ENCODE measurements around the gene BCAS4.
"Not testable (repeated sequence)": the region's sequence is repeated elsewhere in the genome, so short reads cannot be mapped to it uniquely, and the experiment has no call there.

The BCAS4 gene

DNA sequence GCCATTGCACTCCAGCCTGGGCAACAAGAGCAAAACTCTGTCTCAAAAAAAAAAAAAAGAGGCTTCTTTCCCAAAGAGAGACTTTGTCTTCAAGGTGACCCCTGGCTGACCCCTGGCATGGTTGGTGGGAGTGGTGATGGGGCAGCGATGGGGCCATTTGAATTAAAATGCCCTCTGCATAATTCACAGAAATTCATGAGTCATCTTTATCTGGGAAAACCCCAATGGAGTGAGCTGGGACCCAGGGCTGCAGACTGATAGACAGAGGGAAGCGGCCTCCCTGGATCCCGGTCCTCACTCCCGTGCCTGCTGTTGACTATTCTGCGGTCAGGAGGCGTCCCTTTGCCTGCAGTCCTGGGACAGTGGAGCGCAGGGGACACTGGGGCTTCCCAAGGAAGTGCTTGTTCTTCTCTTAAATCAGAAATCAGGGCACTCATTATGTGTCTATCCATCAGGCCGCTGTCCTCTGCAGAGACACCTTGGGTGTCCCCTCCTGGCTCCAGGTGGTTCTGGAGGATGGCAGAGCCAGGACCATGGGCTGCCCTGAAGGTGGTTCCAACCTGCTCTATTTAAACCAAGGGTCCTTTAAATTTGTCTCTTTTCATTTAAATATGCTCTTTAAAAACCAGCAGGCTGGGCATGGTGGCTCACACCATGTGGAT, 23.3 kb upstream of the BCAS4 start:
- not testable (repeated sequence) for DNase-seq (ENCODE audit: low read depth in 1 of 2, low spot score in 1 of 2)

DNA sequence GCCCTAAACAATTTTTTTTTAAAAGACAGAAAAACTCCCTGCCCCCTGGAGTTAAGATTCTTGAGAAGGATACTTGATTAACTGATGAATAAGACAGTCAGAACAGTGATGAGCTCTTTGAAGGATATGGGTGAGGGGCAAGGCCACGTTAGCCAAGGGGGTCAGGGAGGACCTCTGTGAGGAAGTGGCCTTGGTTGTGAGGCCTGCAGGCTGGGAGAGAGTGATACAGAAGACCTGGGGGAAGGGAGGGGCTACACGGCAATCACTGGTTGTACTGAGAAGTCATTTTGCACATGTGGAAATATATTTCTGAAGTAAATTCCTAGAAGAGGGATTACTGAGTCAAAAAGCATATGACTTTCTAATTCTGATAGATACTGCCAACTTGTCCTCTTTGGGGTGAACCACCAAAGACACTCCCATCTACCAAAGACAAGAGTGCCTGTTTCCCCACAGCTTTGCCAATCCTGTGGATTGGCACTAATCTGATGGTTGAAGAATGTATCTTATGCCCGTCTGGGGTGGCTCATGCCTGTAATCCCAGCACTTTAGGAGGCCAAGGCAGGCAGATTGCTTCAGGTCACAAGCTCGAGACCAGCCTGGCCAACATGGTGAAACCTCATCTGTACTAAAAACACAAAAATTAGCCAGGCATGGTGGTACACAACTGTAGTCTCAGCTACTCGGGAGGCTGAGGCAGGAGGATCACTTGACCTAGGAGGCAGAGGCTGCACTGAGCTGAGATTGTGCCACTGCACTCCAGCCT, 22.3 kb upstream of the BCAS4 start:
- DNase-seq (ENCODE audit: low read depth in 1 of 2, low spot score in 1 of 2) = no peak

DNA sequence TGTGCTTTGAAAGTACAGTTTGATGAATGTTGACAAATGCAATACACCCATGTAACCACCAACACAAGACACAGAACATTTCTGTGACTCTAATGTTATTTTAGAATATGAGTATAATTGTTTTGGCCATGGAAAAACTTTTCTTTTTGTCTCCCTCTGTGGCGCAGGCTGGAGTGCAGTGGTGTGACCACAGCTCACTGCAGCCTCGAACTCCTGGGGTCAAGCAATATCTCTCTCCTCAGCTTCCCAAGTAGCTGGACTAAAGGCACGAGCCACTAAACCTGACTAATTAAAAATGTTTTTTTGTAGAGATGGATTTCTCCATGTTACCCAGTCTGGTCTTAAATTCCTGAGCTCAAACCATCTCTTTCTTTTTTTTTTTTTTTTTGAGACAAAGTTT, 20.3 kb upstream of the BCAS4 start:
- no peak for DNase-seq (ENCODE audit: low read depth in 1 of 2, low spot score in 1 of 2)

DNA sequence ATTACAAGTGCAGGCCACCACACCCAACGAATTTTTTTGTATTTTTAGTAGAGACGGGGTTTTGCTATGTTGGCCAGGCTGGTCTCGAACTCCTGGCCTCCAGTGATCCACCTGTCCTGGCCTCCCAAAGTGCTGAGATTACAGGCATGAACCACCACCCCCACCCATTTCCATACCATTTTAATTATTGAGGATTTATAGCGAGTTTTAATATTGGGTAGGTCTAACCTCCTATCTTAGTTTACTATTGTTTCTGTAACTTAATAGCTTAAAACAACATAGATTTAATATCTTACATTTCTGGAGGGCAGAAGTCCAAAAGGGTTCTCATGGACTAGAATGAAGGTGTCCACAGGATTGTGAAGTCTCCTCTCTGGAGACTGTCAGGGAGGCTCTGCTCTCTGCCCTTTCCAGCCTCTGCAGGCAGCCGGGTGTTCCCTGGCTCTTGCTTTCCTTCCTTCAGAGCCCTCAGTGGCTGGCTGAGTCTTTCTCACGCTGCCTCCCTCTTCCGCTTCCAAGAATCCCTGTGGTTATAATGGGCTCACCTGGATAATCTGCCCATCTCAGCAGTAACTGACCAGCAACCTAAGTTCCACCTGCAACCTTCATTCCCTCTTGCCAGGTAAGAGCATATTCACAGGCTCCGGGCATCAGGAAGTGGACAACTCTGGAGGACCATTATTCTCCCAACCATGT, 18.6 kb upstream of the BCAS4 start:
- no peak for DNase-seq (ENCODE audit: low read depth in 1 of 2, low spot score in 1 of 2)

DNA sequence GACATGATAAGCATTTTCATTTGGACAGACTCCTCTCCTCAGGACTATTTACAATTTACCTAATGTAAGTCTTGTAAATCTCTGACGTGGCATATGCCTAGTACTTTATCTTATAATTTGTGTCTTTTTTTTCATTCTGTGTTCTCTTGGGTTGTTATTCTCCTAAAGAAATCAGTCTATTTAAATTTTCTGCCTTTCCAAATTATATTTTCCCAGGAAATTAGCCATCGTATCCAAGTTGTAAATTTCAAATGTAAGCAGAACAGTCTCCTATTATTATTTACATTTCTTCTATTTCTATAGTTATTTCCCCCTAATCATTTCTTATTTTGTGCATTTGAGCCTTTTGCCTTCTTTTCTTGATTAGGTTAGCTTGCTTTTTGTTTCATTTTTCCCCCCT, 17.5 kb upstream of the BCAS4 start:
- no peak for DNase-seq (ENCODE audit: low read depth in 1 of 2, low spot score in 1 of 2)

DNA sequence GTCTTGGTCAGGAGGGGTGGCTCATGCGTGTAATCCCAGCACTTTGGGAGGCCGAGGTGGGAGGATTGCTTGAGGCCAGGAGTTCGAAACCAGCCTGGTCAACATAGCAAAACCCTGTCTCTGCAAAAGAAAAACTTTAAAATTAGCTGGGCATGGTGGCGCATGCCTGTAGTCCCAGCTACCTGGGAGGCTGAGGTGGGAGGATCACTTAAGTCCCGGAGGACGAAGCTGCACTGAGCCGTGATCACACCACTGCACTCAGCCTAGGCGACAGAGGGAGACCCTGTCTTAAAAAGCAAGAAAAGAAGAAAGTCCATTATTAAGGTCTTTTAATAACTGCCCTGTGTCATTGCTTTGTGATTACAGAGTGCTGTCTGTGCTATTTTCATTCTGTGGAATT, 15.9 kb upstream of the BCAS4 start:
- DNase-seq (ENCODE audit: low read depth in 1 of 2, low spot score in 1 of 2) = not testable (repeated sequence)

DNA sequence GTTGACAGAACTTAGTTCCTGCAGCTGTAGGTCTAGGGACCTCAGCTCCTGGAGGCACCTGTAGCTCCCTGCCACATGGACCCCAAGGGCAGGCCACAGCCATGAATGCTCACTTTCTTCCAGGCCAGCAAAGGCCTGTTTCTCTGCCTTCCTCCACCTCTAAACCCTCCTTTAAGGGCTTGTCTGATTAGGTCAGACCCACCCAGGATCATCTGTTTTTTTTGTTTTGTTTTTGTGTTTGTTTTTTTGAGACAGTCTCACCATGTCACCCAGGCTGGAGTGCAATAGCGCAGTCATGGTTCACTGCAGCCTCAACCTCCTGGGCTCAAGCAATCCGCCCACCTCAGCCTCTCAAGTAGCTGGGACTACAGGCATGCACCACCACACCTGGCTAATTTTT, 11.5 kb upstream of the BCAS4 start:
- no peak for DNase-seq (ENCODE audit: low read depth in 1 of 2, low spot score in 1 of 2)

DNA sequence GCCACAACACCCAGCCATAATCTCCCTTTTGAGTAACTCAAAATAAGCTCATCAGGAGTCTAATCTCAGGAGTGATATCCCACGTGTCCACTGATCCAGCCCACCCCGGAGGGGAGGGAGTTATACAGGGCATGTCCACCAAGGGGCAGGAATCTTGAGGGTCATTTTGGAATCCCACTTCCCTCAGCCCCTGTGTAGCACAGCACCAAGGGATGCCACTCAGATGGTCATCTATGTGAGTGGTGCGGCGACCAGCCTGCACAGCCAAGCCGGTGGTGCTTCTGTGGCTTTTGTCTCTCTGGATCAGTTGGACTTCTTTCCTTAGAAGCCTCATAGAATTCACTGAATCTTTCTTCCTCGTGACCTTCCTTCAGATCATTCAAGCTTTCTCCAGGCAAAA, 11.0 kb upstream of the BCAS4 start:
- no peak for DNase-seq (ENCODE audit: low read depth in 1 of 2, low spot score in 1 of 2)

DNA sequence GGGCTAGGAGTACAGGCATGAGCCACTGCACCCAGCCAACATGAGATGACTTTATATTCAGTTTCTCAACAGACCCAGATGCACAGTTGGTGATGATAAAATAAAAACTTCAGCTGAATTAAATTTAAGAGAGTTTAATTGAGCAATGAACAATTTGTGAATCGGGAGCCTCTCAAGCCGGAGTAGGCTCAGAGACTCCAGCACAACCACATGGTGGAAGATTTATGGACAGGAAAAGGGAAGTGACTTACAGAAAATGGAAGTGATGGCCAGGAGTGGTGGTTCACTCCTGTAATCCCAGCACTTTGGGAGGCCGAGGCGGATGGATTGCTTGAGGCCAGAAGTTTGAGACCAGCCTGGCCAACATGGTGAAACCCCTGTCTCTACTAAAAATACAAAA, 10.4 kb upstream of the BCAS4 start:
- no peak for DNase-seq (ENCODE audit: low read depth in 1 of 2, low spot score in 1 of 2)

DNA sequence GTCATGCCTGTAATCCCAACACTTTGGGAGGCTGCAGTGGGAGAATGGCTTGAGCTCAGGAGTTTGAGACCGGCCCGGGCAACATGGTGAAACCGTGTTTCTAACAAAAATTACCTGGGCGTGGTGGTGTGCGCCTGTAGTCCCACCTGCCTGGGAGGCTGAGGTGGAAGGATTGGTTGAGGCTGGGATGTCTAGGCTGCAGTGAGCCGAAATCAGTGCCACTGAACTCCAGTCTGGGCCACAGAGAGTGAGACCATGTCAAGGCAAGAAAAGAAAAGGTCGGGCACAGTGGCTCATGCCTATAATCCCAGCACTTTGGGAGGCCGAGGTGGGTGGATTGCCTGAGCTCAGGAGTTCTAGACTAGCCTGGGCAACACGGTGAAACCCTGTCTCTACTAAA, 8.2 kb upstream of the BCAS4 start:
- no peak for DNase-seq (ENCODE audit: low read depth in 1 of 2, low spot score in 1 of 2)

DNA sequence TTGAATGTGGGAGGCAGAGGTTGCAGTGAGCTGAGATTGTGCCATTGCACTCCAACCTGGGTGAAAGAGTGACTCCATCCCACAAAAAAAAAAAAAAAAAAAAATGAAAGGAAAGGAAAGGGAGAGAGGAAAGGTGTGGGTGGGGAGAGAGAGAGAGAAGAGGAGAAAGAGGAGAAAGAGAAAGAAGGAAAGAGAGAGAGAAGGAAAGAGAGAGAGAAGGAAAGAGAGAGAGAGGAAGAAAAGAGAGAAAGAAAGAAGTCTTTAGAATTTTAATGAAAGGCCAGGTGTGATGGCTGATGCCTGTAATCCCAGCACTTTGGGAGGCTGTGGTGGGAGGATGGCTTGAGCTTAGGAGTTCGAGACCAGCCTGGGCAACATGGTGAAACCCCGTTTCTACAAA, 7.7 kb upstream of the BCAS4 start:
- no peak for DNase-seq (ENCODE audit: low read depth in 1 of 2, low spot score in 1 of 2)

DNA sequence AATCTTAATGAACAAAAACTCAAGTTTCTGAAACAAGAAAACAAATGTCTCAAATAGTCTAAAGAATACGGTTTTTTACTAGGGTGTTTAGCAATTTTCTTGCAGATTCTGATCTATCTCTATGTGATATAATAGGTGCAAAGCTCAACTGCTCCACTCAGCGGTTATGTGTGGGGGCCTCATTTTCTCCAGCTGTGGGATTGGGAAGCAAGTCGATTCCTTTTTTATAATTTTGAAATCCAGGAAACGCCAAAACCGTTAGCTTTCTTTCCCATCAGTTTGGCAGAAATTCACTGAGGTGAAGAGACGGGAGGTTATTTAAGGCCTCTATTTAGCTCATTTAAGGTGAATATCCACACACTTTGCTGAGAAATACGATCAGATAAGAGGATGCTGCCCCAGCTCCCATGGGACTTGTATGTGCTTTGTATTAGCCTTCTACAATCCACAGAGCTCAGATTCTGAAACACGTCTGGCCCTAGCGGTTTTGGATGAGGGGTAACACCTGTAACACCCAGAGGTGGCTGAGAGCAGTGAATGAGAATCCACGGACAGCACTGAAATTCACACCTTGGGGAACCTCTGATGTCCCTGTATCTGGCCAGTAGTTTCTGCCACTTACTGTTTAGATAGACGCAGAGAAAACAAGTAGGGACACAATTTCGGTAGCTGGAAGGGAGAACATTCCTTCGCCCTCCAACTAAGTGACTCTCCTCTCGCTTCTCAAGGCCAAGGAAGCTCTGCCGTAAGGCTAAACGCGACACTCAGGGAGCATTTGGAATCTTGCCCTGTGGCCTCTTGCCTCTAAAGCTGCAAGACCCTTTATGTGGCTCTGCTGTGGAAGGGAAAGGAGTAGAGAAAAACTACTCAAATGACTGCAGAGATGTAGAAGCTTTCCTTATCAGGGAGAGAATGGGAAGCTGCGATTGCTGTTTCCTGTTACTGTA, 6.5 kb upstream of the BCAS4 start:
- DNase-seq (ENCODE audit: low read depth in 1 of 2, low spot score in 1 of 2) = no peak

DNA sequence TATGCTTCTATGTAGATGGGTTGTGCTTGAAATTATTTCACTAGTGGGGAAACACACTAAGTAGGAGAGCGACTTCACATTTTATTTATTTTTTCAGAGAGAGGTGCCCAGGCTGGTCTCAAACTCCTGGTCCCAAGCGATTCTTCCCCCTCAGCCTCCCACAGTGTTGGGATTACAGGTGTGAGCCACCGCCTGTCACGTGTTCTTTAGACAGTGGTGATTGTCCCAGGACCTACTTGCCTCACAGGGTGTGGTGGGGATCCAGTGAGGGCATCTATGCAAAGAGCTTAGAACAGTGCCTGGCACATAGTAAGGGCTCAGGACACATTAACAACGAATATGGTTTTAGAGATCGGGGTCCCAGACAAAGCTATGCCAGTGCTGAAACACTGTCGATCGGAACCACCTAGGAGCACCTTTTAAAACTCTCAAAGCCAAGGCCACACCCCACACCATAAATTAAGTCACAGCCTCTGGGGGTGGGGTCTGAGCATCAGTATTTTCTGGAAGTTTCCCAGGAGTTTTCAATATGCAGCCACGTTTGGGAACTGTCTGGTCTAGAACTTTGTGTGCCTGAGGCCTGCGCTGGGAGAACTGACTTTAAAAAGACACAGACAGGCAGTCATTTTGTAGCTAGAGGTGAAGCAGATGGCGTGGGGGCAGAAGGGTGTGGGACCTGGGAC, 4.8 kb upstream of the BCAS4 start:
- DNase-seq (ENCODE audit: low read depth in 1 of 2, low spot score in 1 of 2) = no peak

DNA sequence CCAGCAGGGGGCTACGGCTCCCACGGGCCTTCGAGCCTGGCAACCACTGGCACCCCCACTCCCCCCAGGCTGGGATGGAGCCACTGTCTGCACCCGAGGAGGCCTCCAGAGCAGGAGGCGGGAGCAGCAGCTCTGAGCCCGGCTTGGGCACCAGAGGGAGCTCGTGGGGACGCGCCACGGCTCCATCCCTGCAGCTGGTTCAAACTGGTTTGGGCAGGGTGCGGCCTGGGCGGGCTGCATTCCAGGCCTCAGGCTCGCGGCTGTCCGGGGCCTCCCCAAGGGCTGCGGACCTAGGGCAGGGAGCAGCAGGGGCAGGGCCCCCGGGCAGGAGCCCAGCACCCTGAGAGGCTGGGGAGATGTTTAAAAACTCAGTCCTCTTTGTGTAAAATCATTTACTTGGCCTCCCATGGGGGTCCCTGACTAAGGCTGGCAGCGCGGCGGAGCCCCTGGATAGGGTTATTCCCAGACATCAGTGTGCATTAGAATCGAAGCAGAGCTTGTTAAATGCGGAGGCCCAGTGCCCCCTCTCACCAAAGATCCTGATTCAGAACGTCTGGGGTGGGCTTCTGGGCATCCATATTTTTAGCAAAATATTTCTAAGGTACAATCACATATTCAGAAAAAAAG, 4.1 kb upstream of the BCAS4 start:
- DNase-seq (ENCODE audit: low read depth in 1 of 2, low spot score in 1 of 2) = peak; percentile 62 to 67

DNA sequence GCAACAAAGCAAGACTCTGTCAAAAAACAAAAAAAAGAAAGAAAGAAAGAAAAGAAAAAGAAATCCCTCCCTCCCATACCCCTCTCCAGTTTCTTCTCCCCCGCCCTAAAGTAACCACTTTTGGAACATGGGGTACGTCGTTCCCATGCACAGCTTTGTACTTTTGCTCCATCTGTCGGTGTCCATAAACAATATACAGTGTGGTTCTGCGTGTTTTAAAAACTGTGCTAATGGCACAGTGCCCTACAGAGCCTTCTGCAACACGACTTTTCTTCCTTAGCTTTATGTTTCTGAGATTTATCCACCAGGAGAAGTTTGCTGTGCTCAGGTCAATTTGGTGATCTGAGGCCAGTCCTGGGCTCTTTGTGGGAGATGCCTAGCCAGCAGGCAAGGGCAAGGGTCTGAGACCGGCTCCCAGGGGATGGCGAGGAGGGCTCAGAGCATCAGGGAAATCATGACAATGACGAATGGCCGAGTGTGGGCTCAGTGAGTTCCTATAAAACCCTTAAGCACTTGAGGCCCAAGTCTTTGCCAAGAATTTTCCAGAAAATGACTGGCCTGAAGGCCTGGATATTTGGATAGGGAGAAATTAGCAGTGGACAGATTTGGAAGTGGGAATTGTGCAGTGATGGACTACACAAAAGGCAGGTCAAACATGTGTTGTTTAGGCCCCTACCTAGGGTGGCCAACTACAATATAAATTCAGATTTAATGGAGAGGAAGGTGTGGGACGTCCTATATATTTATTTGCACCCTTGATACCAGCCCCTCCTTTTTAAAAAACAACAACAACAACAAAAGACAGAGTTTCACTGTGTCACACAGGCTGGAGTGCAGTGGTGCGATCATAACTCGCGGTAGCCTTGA, 1.9 kb upstream of the BCAS4 start:
- DNase-seq (ENCODE audit: low read depth in 1 of 2, low spot score in 1 of 2) = no peak

DNA sequence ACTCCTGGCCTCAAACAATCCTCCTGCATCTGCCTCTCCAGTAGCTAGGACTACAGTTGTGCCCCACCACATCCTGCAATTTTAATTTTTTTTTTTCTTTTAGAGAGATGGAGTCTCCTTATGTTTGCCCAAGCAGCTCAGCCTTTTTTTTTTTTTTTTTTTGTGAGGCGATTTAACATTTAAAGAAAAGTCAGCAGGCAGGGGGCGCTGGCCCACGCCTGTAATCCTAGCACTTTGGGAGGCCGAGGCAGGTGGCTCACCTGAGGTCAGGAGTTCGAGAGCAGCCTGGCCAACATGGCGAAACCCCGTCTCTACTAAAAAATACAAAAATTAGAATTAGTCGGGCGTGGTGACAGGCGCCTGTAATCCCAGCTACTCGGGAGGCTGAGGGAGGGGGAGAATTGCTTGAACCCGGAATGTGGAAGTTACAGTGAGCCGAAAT, 1.3 kb upstream of the BCAS4 start:
- peak in 1 of 2 donors; percentile 20 for DNase-seq (ENCODE audit: low read depth in 1 of 2, low spot score in 1 of 2)

DNA sequence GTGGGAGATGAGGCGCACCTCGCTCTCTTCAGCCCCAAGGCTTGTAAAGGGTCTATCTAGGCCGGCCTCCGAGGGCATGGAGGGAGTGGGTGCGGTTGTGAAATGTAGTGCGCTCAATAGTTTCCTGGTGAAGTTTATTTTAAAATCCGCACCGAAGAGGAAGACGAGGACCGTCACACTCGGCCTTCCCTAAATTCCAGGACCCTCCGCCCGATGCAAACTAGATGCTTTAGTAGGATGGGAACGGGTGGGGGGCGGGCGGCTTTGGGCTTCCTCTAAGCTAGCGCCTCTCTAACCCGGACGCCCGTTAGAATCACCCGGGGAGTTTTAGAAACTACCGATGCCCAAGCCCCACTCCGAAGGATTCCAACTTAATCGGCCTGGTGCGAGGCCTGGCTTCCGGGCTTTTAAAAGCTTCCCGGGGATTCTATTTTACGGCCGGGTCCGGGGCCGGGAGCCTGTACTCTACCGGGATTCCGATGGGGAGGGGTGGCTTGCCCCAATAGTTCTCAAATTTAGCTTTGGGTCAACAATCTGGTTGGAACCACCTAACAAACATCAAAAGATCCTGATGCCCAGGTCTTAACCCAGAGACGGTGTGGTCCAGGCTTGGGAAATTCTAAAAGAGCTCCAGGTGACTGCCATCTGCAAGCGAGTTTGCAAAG, 548 bp upstream of the BCAS4 start:
- no peak for DNase-seq (ENCODE audit: low read depth in 1 of 2, low spot score in 1 of 2)

DNA sequence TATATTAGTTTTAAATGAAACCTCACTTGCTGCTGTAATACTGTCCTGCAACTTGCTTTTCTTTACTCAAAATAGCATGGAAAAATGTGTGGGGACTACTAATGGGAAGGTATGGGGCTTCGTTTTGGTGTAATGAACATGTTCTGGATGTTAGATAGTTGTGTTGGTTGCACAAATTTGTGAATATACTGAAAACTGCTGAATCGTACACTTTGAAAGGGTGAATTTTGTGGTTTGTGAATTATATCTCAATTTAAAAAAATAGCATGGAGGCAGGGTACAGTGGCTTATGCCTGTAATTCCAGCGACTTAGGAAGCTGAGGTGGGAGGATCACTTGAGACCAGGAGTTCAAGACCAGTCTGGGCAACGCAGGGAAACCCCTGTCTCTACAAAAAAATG, 2.3 kb downstream of the BCAS4 start:
- DNase-seq (ENCODE audit: low read depth in 1 of 2, low spot score in 1 of 2) = no peak

DNA sequence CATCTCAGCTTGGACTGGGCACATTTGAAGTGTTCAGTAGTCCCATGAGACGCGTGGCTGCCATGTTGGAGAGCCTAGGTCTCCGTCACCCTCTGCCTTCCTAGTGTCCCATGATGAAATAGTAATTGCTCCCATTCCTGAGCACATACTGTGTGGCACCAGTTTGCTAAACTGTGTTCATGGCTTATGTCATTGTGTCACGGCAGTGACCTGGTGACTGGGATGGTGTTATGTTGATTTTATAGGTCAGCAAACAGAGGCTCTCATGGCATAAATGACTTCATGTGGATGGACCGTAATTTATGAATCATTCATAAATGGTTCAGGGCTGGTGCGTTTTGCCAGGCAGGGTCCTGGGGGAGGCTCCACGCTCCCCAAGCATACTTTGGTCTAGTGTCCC, 3.8 kb downstream of the BCAS4 start:
- no peak for DNase-seq (ENCODE audit: low read depth in 1 of 2, low spot score in 1 of 2)
